OCI-LY7 (cell line): ENCODE data around the gene PCYT2. TPM values are rescaled to one million over a fixed set of nuclear protein-coding genes. Genes with fewer than 3 reads are reported as not detected.

ENCODE experiments used
- BruUV-seq: library from RNA; stranded (reverse); fragments of 400-500 nt; replicated peaks from 2 replicates; lab custom pipeline; 2021; lab: Mats Ljungman, UMichigan
- CTCF ChIA-PET: fragments of 300-600 bp; sonication (Branson Sonifier 250); formaldehyde crosslinking; loops from one replicate; lab custom pipeline; 2022; ENCODE audit warnings: antibody characterized with exemption; ENCODE audit not compliant: unreplicated experiment; lab: Charles Lee
- POLR2A ChIA-PET: fragments of 300-600 bp; sonication (Branson Sonifier 250); formaldehyde crosslinking; loops from one replicate; lab custom pipeline; 2022; ENCODE audit warnings: antibody characterized with exemption; lab: Charles Lee
- DNase-seq: peaks from one replicate; pipeline ENCODE4 v3.0.0-alpha.2; 2015; ENCODE audit warnings: low spot score
- H2AFZ ChIP-seq: fragments of 200-600 bp; sonication (generic), shearing (Covaris generic); 2 replicates; pipeline ENCODE4 v1.6.1; 2014; ENCODE audit warnings: mild to moderate bottlenecking, antibody characterized with exemption, low read length, moderate library complexity
- H3K27ac ChIP-seq: fragments of 200-600 bp; sonication (generic); 2 replicates; pipeline ENCODE4 v1.5.1; 2014; ENCODE audit warnings: mixed run types, low read depth, mild to moderate bottlenecking, moderate library complexity, low read length, inconsistent platforms; ENCODE audit not compliant: poor library complexity, severe bottlenecking
- H3K36me3 ChIP-seq: fragments of 200-600 bp; sonication (generic); 2 replicates; pipeline ENCODE4 v1.6.1; 2014; ENCODE audit warnings: mild to moderate bottlenecking, antibody characterized with exemption, low read length, moderate library complexity, mixed read lengths; ENCODE audit not compliant: insufficient read depth
- H3K4me1 ChIP-seq: fragments of 200-600 bp; sonication (generic); 2 replicates; pipeline ENCODE4 v1.5.1; 2014; ENCODE audit warnings: mild to moderate bottlenecking, low read length; ENCODE audit not compliant: insufficient read depth, poor library complexity, severe bottlenecking
- H3K4me2 ChIP-seq: fragments of 200-600 bp; sonication (generic); 2 replicates; pipeline ENCODE4 v1.6.1; 2014; ENCODE audit warnings: mild to moderate bottlenecking, low read length
- H3K4me3 ChIP-seq: fragments of 200-600 bp; sonication (generic); 2 replicates; pipeline ENCODE4 v1.5.1; 2014; ENCODE audit warnings: mild to moderate bottlenecking, low read depth, low read length; ENCODE audit not compliant: poor library complexity, severe bottlenecking
- H3K79me2 ChIP-seq: fragments of 200-600 bp; sonication (generic); 2 replicates; pipeline ENCODE4 v1.6.1; 2016; ENCODE audit warnings: low read depth, mild to moderate bottlenecking, low read length, moderate library complexity, mixed read lengths; ENCODE audit not compliant: insufficient read depth
- H3K9me2 ChIP-seq: fragments of 200-600 bp; sonication (generic); 2 replicates; pipeline ENCODE4 v1.6.1; 2016; ENCODE audit warnings: mild to moderate bottlenecking, low read length, mixed read lengths; ENCODE audit not compliant: insufficient read depth
- H3K9me3 ChIP-seq: fragments of 200-600 bp; sonication (generic); 2 replicates; pipeline ENCODE4 v1.6.1; 2014; ENCODE audit warnings: mild to moderate bottlenecking, mixed run types, low read length, mixed read lengths
- H4K20me1 ChIP-seq: fragments of 200-600 bp; sonication (generic); 2 replicates; pipeline ENCODE4 v1.6.1; 2014; ENCODE audit warnings: mild to moderate bottlenecking, antibody characterized with exemption, low read length, moderate library complexity, mixed read lengths; ENCODE audit not compliant: insufficient read depth
- EZH2phosphoT487 ChIP-seq: fragments of 200-600 bp; sonication (generic); IDR thresholded peaks from 2 replicates; pipeline ENCODE4 v1.6.1; 2018; ENCODE audit warnings: low read depth, borderline replicate concordance, mild to moderate bottlenecking, mixed run types, antibody characterized with exemption, low read length, moderate library complexity, mixed read lengths
- intact Hi-C: fragments of 100-400 bp; cut with micrococcal nuclease; formaldehyde crosslinking; loops from one replicate; pipeline ENCODE4 v1.10.0; 2022; ENCODE audit not compliant: unreplicated experiment
- total RNA-seq, 2 experiments: library from RNA; depleted of rRNA in 1 of 2; stranded (reverse); fragments of >200 nt in 1 of 2; shearing (Covaris generic) in 1 of 2; gene quantifications; 2 replicates each; pipeline ENCODE4 v1.2.3, GENCODE V29; 2014 to 2022
- TF ChIP-seq, protein P1 (sequence below): fragments of 200-600 bp; sonication (generic); conservative IDR thresholded peaks from 2 replicates; pipeline ENCODE4 v1.5.1; 2014; ENCODE audit warnings: mild to moderate bottlenecking, antibody characterized with exemption, low read length, moderate library complexity, mixed read lengths

Gene PCYT2
- total RNA-seq, 2 experiments from 2014 or later = 70.1 to 104 TPM

DNA sequence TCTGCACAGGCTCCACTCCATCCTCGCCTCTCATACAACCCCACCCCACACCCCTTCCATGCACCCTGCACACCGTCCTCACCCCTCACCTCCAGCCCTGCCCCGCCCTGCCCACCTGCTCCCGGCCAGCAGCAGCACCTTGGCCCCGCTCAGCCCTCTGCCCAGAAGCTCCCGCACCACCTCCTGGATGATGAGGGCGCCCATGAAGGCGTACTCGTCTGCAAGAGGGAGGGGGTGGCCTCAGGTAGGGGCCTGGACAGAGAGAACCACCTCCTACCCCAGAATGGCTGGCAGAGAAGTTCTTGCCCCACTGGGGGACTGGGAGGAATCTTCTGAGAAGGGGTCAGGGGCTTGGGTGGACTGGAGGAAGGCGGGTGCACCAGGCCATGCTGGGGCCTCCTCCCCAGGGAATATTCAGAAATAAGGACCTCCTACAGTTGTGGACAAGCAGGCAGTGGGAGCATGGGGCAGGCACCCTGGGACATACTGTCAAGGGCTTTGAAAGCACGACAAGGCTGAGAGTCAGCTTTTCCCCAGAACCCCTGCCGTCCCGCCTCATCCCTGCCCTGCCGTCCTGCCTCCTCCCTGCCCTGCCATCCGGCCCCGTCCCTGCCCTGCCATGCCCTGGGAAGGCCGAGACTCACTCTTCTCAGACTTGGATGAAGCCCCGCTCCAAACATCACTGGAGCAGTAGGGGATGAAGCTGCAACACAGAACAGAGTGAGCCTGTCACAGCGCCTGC lies 46.7 kb upstream of the PCYT2 start:
- H3K79me2 ChIP-seq = no peaks in the 10 kb centered on the region
- TF ChIP-seq EZH2phosphoT487 = no peak
- TF ChIP-seq, protein P1, sequence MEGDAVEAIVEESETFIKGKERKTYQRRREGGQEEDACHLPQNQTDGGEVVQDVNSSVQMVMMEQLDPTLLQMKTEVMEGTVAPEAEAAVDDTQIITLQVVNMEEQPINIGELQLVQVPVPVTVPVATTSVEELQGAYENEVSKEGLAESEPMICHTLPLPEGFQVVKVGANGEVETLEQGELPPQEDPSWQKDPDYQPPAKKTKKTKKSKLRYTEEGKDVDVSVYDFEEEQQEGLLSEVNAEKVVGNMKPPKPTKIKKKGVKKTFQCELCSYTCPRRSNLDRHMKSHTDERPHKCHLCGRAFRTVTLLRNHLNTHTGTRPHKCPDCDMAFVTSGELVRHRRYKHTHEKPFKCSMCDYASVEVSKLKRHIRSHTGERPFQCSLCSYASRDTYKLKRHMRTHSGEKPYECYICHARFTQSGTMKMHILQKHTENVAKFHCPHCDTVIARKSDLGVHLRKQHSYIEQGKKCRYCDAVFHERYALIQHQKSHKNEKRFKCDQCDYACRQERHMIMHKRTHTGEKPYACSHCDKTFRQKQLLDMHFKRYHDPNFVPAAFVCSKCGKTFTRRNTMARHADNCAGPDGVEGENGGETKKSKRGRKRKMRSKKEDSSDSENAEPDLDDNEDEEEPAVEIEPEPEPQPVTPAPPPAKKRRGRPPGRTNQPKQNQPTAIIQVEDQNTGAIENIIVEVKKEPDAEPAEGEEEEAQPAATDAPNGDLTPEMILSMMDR = no peak
- no peaks in the 10 kb centered on the region for H3K9me2 ChIP-seq
- POLR2A ChIA-PET = no interaction called here
- no peak overlapping the region for H3K4me3 ChIP-seq
- no peak overlapping the region for H2AFZ ChIP-seq
- BruUV-seq = no TSS peak
- intact Hi-C loops = no loop called here
- H3K9me3 ChIP-seq = no peaks in the 10 kb centered on the region
- H3K4me2 ChIP-seq = no peak overlapping the region
- no peak overlapping the region for H3K27ac ChIP-seq
- no peaks in the 10 kb centered on the region for H3K36me3 ChIP-seq
- CTCF ChIA-PET = no interaction called here
- peaks cover 11% of the 10 kb centered on the region for H3K4me1 ChIP-seq
- DNase-seq = no peak
- no peaks in the 10 kb centered on the region for H4K20me1 ChIP-seq

DNA sequence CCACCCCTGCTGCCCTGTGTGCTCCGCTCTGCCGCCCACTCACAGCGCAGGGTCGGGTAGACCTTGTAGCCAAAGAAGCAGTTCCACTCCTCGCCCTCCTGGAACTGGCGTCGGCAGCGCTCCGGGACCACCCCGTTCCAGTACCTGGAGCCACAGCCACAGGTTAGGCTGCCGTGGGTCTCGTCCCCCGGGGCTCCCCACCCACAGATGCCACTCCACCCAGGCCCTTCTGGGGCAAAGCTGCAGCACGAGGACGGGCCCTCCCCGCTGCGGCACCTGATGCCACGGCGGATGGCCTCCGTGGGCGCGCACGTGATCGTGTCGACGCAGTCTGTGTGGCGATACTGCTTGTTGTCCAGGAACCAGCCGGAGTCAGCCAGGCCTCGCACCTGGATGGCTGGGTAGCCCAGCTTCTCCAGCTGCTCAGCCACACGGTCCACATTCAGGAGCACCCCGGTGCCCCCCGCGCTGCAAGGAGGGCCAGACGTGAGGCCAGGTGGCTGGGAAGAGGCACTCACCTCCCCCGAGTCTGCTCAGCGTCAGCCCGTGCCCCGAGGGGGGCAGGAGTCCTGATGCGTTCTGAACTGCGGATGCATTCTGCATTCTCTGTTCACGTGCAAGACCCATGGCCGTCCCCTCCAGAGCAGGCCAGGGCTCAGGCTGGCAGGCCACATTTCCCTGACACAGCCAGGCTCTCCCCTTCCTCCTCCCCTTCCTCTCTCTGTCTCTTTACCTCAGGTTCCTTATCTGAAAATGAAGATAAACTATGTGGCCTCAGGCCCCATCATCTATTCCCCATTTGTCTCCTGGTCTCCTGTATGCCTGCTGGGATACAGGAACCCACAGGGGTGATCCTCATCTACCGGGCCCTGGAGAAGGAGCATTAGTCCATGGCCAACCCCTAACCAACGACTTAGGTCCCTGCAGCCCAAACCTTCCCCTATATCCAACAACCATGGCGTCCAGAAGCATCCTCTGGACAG lies 45.7 kb upstream of the PCYT2 start:
- no peak for DNase-seq

More for the DNA sequence above, 45.7 kb upstream of the PCYT2 start:
- no peaks in the 10 kb centered on the region for H3K36me3 ChIP-seq
- H2AFZ ChIP-seq = no peak overlapping the region
- H3K79me2 ChIP-seq = no peaks in the 10 kb centered on the region
- intact Hi-C loops = no loop called here
- no peaks in the 10 kb centered on the region for H3K9me2 ChIP-seq
- no peak overlapping the region for H3K4me3 ChIP-seq
- ChIA-PET POLR2A (no interaction called here), CTCF (no interaction called here)
- TF ChIP-seq, protein P1 = no peak
- no peak for TF ChIP-seq EZH2phosphoT487
- no peak overlapping the region for H3K27ac ChIP-seq
- H3K4me1 ChIP-seq = peaks cover 17% of the 10 kb centered on the region
- no peaks in the 10 kb centered on the region for H3K9me3 ChIP-seq
- no TSS peak for BruUV-seq
- no peaks in the 10 kb centered on the region for H4K20me1 ChIP-seq
- H3K4me2 ChIP-seq = no peak overlapping the region
